Kidney epithelial cell (primary cell): ENCODE results near the gene GRK3. TPM values are rescaled to one million over a fixed set of nuclear protein-coding genes. Genes with fewer than 3 reads are reported as not detected.

Experiments
- DNase-seq: peaks from one replicate; pipeline ENCODE4 v3.0.0-alpha.2; 2010; ENCODE audit warnings: low read depth
- H3K27me3 ChIP-seq: 2 replicates; pipeline ENCODE4 v1.6.0; 2011; ENCODE audit warnings: low read length; ENCODE audit not compliant: control insufficient read depth, insufficient read depth
- H3K36me3 ChIP-seq: 2 replicates; pipeline ENCODE4 v1.5.1; 2011; ENCODE audit warnings: low read length; ENCODE audit not compliant: control insufficient read depth, insufficient read depth
- H3K4me3 ChIP-seq: 2 replicates; pipeline ENCODE4 v1.5.1; 2011; ENCODE audit warnings: low read depth, mild to moderate bottlenecking, control low read depth, low read length
- total RNA-seq: library from RNA; depleted of rRNA; stranded (reverse); fragments of >200 nt; gene quantifications from 2 replicates; pipeline ENCODE4 v1.2.3, GENCODE V29; 2015
- TF ChIP-seq, protein P1 (sequence below): IDR thresholded peaks from 2 replicates; pipeline ENCODE4 v1.5.1; 2011; ENCODE audit warnings: mild to moderate bottlenecking, moderate library complexity, low read length, control low read depth, inconsistent platforms; ENCODE audit not compliant: insufficient read depth, poor library complexity, severe bottlenecking

Gene GRK3
- total RNA-seq, 1 donor from 2014 or later = 5.8 TPM

DNA sequence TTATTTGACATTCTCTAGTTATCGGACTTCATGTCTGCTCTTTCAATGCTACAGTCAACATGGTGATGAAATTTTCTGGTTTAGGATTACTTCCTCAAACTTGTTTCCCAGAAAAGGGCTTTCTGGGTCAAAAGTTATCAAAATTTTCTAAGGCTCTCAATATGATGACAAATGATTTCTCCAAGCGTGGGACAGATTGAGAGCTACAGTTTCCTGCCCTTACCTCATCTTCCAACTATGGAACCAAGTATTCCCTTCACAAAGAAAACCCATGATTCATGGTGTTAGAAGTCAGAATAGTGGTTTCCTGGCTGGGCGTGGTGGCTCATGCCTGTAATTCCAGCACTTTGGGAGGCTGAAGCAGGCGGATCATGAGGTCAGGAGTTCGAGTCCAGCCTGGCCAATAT, 195.4 kb downstream of the GRK3 start:
- Histone ChIP-seq H3K27me3 (no peaks in the 10 kb centered on the region), H3K36me3 (no peaks in the 10 kb centered on the region), H3K4me3 (no peak overlapping the region)
- TF ChIP-seq, protein P1, sequence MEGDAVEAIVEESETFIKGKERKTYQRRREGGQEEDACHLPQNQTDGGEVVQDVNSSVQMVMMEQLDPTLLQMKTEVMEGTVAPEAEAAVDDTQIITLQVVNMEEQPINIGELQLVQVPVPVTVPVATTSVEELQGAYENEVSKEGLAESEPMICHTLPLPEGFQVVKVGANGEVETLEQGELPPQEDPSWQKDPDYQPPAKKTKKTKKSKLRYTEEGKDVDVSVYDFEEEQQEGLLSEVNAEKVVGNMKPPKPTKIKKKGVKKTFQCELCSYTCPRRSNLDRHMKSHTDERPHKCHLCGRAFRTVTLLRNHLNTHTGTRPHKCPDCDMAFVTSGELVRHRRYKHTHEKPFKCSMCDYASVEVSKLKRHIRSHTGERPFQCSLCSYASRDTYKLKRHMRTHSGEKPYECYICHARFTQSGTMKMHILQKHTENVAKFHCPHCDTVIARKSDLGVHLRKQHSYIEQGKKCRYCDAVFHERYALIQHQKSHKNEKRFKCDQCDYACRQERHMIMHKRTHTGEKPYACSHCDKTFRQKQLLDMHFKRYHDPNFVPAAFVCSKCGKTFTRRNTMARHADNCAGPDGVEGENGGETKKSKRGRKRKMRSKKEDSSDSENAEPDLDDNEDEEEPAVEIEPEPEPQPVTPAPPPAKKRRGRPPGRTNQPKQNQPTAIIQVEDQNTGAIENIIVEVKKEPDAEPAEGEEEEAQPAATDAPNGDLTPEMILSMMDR = no peak
- peak; percentile 92 for DNase-seq

GRCh38 chr22:25760294-25760693, 195.8 kb downstream of the GRK3 start:
- no peak overlapping the region for H3K4me3 ChIP-seq
- DNase-seq = no peak
- TF ChIP-seq, protein P1 = no peak

DNA sequence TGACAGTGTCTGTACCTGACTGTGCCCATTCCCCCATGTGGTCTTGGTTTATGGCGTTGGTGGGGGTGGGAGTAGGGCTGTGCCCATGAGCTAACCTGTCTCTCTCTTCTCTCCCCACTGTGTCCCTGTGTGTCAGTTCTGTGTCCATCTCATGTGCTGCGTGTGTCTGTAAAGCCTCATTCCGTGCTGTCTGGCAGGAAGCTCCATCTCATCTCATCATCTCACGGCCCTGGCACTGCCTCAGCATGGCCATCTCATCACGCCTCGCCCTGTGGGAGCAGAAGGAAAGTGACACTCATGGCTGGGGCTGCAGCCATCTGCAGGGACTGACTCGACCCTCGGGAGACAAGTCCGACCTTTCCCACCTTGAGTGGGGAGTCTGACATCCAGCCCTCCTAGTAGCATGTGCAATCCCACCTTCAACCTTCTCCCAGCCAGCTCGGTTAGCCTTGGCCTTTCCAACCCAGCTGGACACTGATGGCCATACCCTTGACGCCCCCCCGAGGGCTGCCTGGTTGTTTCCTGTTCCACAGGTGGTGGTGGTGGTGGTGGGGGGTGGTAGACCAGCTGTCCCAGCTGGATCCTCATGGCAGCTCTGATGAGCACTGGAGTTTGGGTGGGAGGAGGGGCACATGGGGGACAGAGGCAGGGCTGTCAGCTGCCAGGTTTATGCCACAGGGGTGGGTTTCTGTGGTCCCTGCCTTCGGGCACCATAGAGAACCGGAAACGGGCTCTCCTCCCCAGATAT, 196.5 kb downstream of the GRK3 start:
- no peak overlapping the region for H3K4me3 ChIP-seq
- H3K27me3 ChIP-seq = no peaks in the 10 kb centered on the region
- no peak for DNase-seq
- TF ChIP-seq, protein P1 = no peak
- H3K36me3 ChIP-seq = no peaks in the 10 kb centered on the region

More at GRCh38 chr22:25760294-25760693, 195.8 kb downstream of the GRK3 start:
- Histone ChIP-seq H3K27me3 (no peaks in the 10 kb centered on the region), H3K36me3 (no peaks in the 10 kb centered on the region)

DNA sequence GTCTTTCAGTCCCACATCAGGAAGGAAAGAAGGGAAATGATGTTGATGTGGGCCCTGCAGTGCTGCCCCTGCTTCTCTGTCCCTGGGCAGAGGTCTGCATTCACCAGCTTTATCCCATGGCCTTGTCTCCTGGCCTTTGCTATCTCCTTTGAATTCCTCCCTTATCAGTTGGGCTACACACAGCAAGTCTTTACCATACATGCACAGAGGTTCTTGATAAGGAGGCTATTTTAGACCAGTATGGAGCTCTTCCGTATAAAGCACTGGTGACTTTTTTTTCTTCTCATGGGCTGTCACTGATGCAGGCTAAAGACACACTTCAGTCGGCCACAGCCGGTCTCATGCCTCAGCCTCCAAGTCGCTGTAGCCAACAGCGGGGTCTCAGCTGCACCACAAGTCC, 197.7 kb downstream of the GRK3 start:
- no peaks in the 10 kb centered on the region for H3K27me3 ChIP-seq
- TF ChIP-seq, protein P1 = no peak
- DNase-seq = no peak
- H3K36me3 ChIP-seq = no peaks in the 10 kb centered on the region
- H3K4me3 ChIP-seq = no peak overlapping the region

- TF ChIP-seq, protein P1 = no peak
These were observed 198.8 kb downstream of the GRK3 start for GRCh38 chr22:25763239-25763777.

More at GRCh38 chr22:25763239-25763777, 198.8 kb downstream of the GRK3 start:
- no peak for DNase-seq
- Histone ChIP-seq H3K4me3 (no peak overlapping the region), H3K36me3 (no peaks in the 10 kb centered on the region), H3K27me3 (peaks cover 2% of the 10 kb centered on the region)
